ENCODE measurements around the gene MYH11. TPM values are rescaled to one million over a fixed set of nuclear protein-coding genes. Genes with fewer than 3 reads are reported as not detected.

MYH11 gene
- total and polyA plus RNA-seq, 2 donors (not counting 1 experiment from before 2014, with no cell fraction given), result 1.3 to 14.5 TPM

GRCh38 chr16:15857724-15858560, 1.1 kb upstream of the MYH11 start:
- H3K4me1 ChIP-seq (ENCODE audit: control insufficient read depth, extremely low read depth, insufficient read depth, low read length), result no peaks in the 10 kb centered on the region
- peaks cover 29% of the 10 kb centered on the region for H3K27me3 ChIP-seq (ENCODE audit: control insufficient read depth, insufficient read depth, low read length)
- H3K36me3 ChIP-seq (ENCODE audit: control insufficient read depth, insufficient read depth, low read length), result no peaks in the 10 kb centered on the region
- no peak overlapping the region for H3K27ac ChIP-seq (ENCODE audit: insufficient read depth, low read length)
- no peaks in the 10 kb centered on the region for H3K79me2 ChIP-seq (ENCODE audit: control insufficient read depth, insufficient read depth, low read length)
- peak overlapping the region; percentile 6 to 63 (median 56) for H3K4me3 ChIP-seq (replicated peaks in 1 of 4; ENCODE audit: control extremely low read depth in 1 of 4, insufficient read depth in 1 of 4, low read depth in 3 of 4, low read length in 4 of 4)
- peak; percentile 23 for TF ChIP-seq EZH2 (IDR thresholded peaks at IDR 0.05; ENCODE audit: low read length, missing control alignments)
- no peak for TF ChIP-seq CTCF (conservative IDR thresholded peaks at IDR 0.05 in 1 of 2, IDR thresholded peaks at IDR 0.05 in 1 of 2; ENCODE audit: low read depth in 1 of 2, low read length in 2 of 2)
- peak; percentile 42 to 61 for DNase-seq (ENCODE audit: low read depth in 2 of 2)
- H3K9me3 ChIP-seq (ENCODE audit: control insufficient read depth, insufficient read depth, low read depth, low read length), result no peaks in the 10 kb centered on the region
- H3K4me2 ChIP-seq (ENCODE audit: extremely low read depth, insufficient read depth, low read length), result peak overlapping the region; percentile 78
- no peaks in the 10 kb centered on the region for H4K20me1 ChIP-seq (ENCODE audit: control insufficient read depth, extremely low read depth, insufficient read depth, low read length)
- H2AFZ ChIP-seq (ENCODE audit: low read length), result peak overlapping the region; percentile 87
- no peak overlapping the region for H3K9ac ChIP-seq (ENCODE audit: insufficient read depth, low read length)

GRCh38 chr16:15856182-15856581, 646 bp downstream of the MYH11 start:
- Histone ChIP-seq H2AFZ (ENCODE audit: low read length) (no peak overlapping the region), H3K36me3 (ENCODE audit: control insufficient read depth, insufficient read depth, low read length) (no peaks in the 10 kb centered on the region), H3K9ac (ENCODE audit: insufficient read depth, low read length) (no peak overlapping the region), H3K27me3 (ENCODE audit: control insufficient read depth, insufficient read depth, low read length) (peaks cover 29% of the 10 kb centered on the region), H3K4me2 (ENCODE audit: extremely low read depth, insufficient read depth, low read length) (no peak overlapping the region), H3K79me2 (ENCODE audit: control insufficient read depth, insufficient read depth, low read length) (no peaks in the 10 kb centered on the region), H4K20me1 (ENCODE audit: control insufficient read depth, extremely low read depth, insufficient read depth, low read length) (no peaks in the 10 kb centered on the region), H3K9me3 (ENCODE audit: control insufficient read depth, insufficient read depth, low read depth, low read length) (no peaks in the 10 kb centered on the region), H3K4me3 (replicated peaks in 1 of 4; ENCODE audit: control extremely low read depth in 1 of 4, insufficient read depth in 1 of 4, low read depth in 3 of 4, low read length in 4 of 4) (no peak overlapping the region), H3K4me1 (ENCODE audit: control insufficient read depth, extremely low read depth, insufficient read depth, low read length) (no peaks in the 10 kb centered on the region), H3K27ac (ENCODE audit: insufficient read depth, low read length) (no peak overlapping the region)
- TF ChIP-seq CTCF (conservative IDR thresholded peaks at IDR 0.05 in 1 of 2, IDR thresholded peaks at IDR 0.05 in 1 of 2; ENCODE audit: low read depth in 1 of 2, low read length in 2 of 2) (no peak), EZH2 (IDR thresholded peaks at IDR 0.05; ENCODE audit: low read length, missing control alignments) (no peak)
- DNase-seq (ENCODE audit: low read depth in 2 of 2), result no peak

GRCh38 chr16:15855704-15856003, 1.2 kb downstream of the MYH11 start:
- Histone ChIP-seq H3K4me1 (ENCODE audit: control insufficient read depth, extremely low read depth, insufficient read depth, low read length) (no peaks in the 10 kb centered on the region), H3K4me2 (ENCODE audit: extremely low read depth, insufficient read depth, low read length) (no peak overlapping the region), H4K20me1 (ENCODE audit: control insufficient read depth, extremely low read depth, insufficient read depth, low read length) (no peaks in the 10 kb centered on the region), H3K27ac (ENCODE audit: insufficient read depth, low read length) (no peak overlapping the region), H3K9me3 (ENCODE audit: control insufficient read depth, insufficient read depth, low read depth, low read length) (no peaks in the 10 kb centered on the region), H3K9ac (ENCODE audit: insufficient read depth, low read length) (no peak overlapping the region), H3K27me3 (ENCODE audit: control insufficient read depth, insufficient read depth, low read length) (peaks cover 29% of the 10 kb centered on the region), H3K36me3 (ENCODE audit: control insufficient read depth, insufficient read depth, low read length) (no peaks in the 10 kb centered on the region), H3K4me3 (replicated peaks in 1 of 4; ENCODE audit: control extremely low read depth in 1 of 4, insufficient read depth in 1 of 4, low read depth in 3 of 4, low read length in 4 of 4) (no peak overlapping the region), H2AFZ (ENCODE audit: low read length) (no peak overlapping the region), H3K79me2 (ENCODE audit: control insufficient read depth, insufficient read depth, low read length) (no peaks in the 10 kb centered on the region)
- TF ChIP-seq EZH2 (IDR thresholded peaks at IDR 0.05; ENCODE audit: low read length, missing control alignments), result no peak
- no peak for TF ChIP-seq CTCF (conservative IDR thresholded peaks at IDR 0.05 in 1 of 2, IDR thresholded peaks at IDR 0.05 in 1 of 2; ENCODE audit: low read depth in 1 of 2, low read length in 2 of 2)
- no peak for DNase-seq (ENCODE audit: low read depth in 2 of 2)

All from fibroblast of lung (primary cell).